Transverse colon (tissue), 4 donors: ENCODE results near the gene SIT1.

Source experiments
- POLR2AphosphoS5 ChIP-seq, 3 donors: sonication (generic); formaldehyde crosslinking; IDR thresholded peaks; one replicate each; pipeline ENCODE4 v1.6.1; 2016; ENCODE audit warnings: antibody characterized with exemption in 3 of 3
- TF ChIP-seq, protein P1 (sequence below), 5 experiments: fragments of 200-600 bp in 3 of 5; fragments of 450-650 bp in 2 of 5; sonication (generic) in 3 of 5; IDR thresholded peaks; 1 replicate in 2 of 5; 2 replicates in 3 of 5; pipeline ENCODE4 v1.5.1; 2016 to 2017; ENCODE audit warnings: antibody characterized with exemption in 5 of 5, inconsistent platforms in 3 of 5, mild to moderate bottlenecking in 2 of 5, moderate library complexity in 1 of 5

- no peak for TF ChIP-seq POLR2AphosphoS5 (IDR thresholded peaks at IDR 0.05)
- TF ChIP-seq, protein P1, sequence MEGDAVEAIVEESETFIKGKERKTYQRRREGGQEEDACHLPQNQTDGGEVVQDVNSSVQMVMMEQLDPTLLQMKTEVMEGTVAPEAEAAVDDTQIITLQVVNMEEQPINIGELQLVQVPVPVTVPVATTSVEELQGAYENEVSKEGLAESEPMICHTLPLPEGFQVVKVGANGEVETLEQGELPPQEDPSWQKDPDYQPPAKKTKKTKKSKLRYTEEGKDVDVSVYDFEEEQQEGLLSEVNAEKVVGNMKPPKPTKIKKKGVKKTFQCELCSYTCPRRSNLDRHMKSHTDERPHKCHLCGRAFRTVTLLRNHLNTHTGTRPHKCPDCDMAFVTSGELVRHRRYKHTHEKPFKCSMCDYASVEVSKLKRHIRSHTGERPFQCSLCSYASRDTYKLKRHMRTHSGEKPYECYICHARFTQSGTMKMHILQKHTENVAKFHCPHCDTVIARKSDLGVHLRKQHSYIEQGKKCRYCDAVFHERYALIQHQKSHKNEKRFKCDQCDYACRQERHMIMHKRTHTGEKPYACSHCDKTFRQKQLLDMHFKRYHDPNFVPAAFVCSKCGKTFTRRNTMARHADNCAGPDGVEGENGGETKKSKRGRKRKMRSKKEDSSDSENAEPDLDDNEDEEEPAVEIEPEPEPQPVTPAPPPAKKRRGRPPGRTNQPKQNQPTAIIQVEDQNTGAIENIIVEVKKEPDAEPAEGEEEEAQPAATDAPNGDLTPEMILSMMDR (IDR thresholded peaks at IDR 0.05), result no peak
These were observed 32.6 kb upstream of the SIT1 start for GRCh38 chr9:35683323-35683722.
